GM21528 (cell line): ENCODE data around the gene SPINDOC.
"Not testable (repeated sequence)": the region's sequence is repeated elsewhere in the genome, so short reads cannot be mapped to it uniquely, and the experiment has no call there.

Experiments used
- ATAC-seq: cut with Tn5 transposase; IDR thresholded peaks from one replicate; pipeline ENCODE4 v1.9.1; 2021; ENCODE audit warnings: mild to moderate bottlenecking, moderate library complexity; ENCODE audit not compliant: unreplicated experiment, low FRiP score

The SPINDOC gene, protein sequence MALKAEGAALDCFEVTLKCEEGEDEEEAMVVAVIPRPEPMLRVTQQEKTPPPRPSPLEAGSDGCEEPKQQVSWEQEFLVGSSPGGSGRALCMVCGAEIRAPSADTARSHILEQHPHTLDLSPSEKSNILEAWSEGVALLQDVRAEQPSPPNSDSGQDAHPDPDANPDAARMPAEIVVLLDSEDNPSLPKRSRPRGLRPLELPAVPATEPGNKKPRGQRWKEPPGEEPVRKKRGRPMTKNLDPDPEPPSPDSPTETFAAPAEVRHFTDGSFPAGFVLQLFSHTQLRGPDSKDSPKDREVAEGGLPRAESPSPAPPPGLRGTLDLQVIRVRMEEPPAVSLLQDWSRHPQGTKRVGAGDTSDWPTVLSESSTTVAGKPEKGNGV

DNA sequence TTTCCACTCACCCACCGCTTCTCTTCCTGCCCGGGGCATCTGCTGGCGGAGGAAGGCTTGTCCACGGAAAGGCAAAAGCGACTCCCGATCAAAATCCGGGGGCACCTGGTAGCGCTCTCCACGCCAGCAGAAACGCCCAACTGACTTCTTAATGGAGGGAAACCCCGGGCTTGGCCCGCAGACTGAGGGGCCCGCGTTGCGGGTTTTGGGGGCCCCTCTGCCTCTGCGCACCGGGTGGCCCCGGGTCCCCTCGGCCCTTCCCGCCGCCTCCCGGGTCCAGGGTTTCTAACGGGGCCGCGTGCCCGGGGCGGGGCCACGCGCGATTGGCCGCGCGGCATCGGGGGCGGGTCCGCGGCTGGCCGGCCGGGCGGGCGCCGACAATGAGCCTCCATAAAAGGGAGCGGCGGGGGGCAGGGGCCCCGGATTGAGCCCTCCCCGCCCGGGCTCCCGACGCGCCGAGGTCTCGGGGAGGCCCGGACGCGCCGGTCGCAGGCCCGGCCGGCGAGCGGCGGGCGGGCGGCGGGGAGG, at the start of gene SPINDOC:
Gene SPINDOC, plus strand, starts transcription at position 422 of the 528 bp plus-strand sequence. CDS start 231 bp downstream, outside the sequence.
- ATAC-seq: peak; percentile 64

- ATAC-seq: no peak
Observed at GRCh38 chr11:63763496-63764339, 49.5 kb upstream of the SPINDOC start.

DNA sequence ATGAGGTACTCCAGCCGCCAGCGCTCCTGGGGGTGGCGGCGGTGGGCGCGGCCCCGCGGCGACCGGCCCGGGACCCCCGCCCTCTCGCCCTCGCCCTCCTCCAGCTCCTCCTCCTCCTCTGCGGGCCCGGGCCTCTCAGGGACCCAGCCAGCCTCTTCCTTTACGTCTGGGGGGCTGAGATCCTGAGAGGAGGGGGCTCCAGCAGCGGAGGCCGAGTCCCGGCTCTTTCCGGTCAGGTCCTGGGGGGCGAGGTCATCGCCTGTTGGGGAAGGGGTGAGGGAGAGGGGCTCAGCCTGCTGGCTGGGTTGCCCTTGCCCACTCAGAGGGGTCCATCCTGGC, 48.9 kb upstream of the SPINDOC start:
- no peak for ATAC-seq

DNA sequence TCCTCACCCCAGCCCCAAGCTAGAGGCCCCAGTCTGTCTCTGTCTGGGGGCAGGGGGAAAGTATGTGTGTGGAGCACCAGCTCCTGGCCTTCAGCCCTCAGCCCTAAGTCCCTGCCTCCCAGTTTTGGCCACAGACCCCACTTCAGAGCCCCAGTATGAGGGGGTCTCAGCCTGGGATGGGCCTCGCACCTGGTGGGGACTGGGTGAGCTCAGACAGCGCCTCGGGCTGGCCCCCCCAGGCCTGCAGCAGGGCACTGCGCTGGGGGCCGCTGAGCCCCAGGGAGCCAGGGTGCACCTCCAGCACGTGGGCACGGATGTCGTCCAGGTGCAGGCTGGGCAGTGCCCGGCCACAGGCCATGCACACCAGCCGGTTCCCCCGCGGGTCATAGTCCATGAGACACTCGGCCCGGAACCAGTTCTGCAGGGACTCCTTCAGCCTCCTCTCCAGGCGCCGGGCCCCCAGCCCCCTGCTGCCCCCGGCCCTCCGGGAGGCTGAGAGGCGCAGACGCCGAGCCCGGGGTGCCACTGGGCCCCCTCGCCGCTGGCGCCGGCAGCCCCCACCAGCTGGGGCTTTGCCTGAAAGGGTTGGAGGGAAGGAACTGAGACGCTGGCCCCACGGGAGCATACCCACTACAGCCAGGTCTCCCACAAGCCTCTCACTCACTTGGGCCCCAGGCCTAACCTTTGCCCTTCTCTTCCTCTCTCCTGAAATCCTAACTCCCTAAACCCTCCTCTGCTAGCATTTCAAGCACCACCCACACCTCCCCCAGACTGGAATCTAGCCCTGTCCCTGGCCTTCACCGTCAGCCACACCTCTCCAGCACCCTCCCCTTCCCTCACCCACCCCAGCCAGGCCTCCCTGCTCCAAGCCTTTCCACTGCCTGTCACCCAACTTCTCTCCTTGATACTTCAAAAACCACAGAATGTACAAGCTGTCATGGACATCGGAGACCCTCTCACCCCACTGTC, 48.3 kb upstream of the SPINDOC start:
- ATAC-seq: no peak

DNA sequence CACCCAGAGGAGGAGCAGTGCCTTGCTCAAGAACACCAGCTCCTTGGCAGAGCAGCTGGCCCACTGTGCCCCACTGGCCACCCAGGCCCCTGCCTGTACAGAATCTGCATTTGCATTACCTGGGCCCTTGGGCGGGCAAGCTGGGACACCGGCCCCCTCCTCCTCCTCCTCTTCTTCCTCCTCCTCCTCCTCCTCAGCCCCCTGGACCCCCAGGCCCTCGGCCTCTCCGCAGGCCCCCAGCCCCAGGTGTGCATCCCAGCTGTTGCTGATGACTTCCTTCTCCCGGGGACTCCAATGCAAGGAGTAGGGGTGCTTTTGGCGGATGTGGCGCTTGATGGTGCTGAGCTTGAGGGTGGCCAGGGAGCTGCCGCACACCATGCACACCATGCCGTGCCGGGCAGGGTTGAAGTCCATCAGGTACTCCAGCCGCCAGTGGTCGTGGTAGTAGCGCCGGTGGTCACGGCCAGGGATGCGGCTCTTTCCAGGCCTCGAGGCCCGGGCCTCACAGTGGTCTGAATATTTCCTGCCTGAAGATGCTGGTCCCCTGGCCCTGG, 47.5 kb upstream of the SPINDOC start:
- no peak for ATAC-seq

DNA sequence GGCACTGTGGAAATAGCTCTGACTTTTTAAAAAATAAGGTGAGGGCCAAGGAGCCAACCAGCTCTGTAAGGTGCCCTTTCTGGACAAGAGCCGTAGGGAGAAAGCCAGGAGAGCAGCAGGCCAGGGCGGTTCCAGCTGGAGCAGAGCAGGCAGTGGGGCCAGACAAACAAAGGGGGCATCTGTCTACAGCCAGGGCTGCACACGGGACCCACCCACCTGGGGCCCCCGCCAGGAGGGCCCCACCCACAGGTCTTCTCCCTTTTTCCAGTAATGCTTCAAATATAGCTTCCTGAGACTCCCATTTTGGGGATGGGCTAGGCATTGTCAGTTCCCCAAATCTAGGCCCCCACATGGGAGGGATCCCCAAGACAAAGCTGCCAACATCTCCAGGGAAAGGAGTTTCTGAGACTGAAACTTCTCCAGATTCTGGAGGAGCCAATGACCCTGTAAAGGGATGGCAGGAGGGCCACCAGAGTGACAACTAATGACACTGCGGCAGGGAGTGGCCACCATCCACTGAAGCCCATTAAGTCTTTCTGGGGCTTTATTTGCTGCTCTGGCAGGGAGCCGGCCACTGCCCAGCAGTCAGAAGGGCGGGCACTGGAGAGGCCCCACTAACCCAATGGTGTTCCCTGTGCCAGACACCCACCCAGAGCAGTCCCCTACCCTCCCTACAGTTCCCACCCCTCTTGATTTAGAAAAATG, 46.6 kb upstream of the SPINDOC start:
- no peak for ATAC-seq

- no peak for ATAC-seq
Observed at GRCh38 chr11:63767267-63767564, 46.0 kb upstream of the SPINDOC start.

- ATAC-seq: no peak
Observed at GRCh38 chr11:63767565-63768236, 45.6 kb upstream of the SPINDOC start.

- ATAC-seq: peak; percentile 50
Observed at GRCh38 chr11:63768237-63769041, 44.8 kb upstream of the SPINDOC start, which contains the start of gene ZFTA. ZFTA (minus strand) TSS chr11:63768775; CDS start chr11:63768622, 153 bp downstream.

GRCh38 chr11:63769042-63769713, 44.1 kb upstream of the SPINDOC start:
- no peak for ATAC-seq

DNA sequence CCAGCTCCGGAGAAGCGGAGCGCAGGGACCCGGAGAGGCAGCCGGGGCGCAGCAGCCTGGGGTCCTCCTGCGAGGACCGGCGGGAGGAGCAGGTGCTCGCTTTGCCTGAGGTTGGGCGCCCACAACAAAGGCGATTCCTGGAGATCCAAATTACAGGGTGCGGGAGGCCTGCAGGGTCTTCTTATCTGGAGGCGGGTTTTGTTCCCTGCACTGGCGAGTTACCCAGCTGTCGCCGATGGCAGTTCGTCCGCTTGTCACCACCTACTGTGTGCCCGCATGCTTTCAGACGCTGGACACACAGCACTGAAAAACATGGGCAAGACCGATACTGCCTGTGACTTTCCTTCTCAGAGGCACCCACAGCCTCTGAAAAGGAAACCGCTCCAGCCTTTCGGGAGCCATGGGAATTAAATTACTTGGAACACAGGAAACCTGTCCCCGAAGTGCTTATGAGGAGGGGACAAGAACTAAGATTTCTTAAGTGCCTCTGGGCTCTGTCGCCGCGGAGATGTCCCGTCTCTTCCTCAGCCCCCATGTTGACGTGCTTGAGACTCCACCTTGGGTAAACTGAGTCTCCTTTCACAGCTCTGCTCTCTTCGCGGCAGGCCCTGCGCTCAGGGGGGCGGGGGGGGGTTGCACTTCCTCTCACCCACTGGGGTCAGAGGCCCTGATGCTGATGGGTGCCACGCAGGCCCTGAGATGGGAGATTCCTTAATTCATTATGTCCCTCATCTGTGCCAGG, 43.4 kb upstream of the SPINDOC start:
- ATAC-seq: no peak

DNA sequence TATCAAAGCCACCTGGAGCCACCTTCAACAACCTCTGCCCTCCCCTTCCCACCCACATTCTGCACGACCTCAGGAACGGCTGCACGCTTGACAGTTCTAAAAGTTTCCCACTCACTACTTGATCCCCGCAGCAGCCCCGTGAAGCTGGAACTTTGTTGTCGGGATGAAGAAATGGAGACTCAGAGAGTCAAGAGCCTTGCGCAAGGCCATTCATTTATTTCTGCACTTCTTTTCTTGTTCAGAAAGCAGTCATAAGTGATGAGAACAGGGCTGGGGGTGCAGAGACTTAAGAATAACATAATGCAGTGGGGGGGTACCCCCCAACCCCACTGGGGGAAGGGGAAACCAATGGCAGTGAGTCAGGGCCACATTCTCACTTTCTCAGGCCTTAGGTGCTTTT, 42.5 kb upstream of the SPINDOC start:
- no peak for ATAC-seq

- ATAC-seq: not testable (repeated sequence)
Observed at GRCh38 chr11:63771741-63772318, 41.4 kb upstream of the SPINDOC start.

DNA sequence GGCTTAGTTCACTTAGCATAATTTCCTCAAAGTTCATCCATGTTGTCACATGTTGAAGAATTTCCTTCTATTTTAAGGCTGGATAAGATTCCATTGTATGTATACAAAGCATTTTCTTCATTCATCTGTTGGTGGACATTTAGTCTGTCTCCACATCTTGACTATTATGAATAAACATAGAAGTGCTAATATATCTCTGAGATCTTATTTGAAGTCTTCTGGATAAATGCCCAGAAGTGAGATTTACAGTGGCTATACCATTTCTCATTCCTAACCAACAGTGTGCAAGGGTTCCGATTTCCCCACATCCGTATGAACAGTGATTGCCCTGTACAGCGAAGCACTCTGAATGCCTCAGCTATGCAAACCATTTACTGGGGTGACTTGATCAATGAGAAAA, 38.1 kb upstream of the SPINDOC start:
- ATAC-seq: no peak

- no peak for ATAC-seq
Observed at GRCh38 chr11:63779039-63779438, 34.2 kb upstream of the SPINDOC start.

GRCh38 chr11:63782749-63783148, 30.5 kb upstream of the SPINDOC start:
- ATAC-seq: no peak
